Measurements from ENCODE around the gene CGN. TPM values are rescaled to one million over a fixed set of nuclear protein-coding genes. Genes with fewer than 3 reads are reported as not detected.

Gene CGN
- total RNA-seq, 6 experiments from 2014 or later, result 0.17 to 0.28 (median 0.21) TPM

GRCh38 chr1:151529781-151530180 is 18.6 kb downstream of the CGN start:
- Mint-ChIP-seq H3K9me3 (no peaks in the 10 kb centered on the region), H3K36me3 (ENCODE audit: low read depth) (no peaks in the 10 kb centered on the region)

GRCh38 chr1:151530461-151530860 is 19.3 kb downstream of the CGN start:
- H3K36me3 Mint-ChIP-seq (ENCODE audit: low read depth), result no peaks in the 10 kb centered on the region
- H3K4me3 Mint-ChIP-seq, result no peak overlapping the region
- TF ChIP-seq CTCF (IDR thresholded peaks at IDR 0.05), result no peak
- no peaks in the 10 kb centered on the region for H3K9me3 Mint-ChIP-seq
- peaks cover 15% of the 10 kb centered on the region for H3K27me3 Mint-ChIP-seq (ENCODE audit: insufficient read depth)
- H3K4me1 Mint-ChIP-seq (ENCODE audit: low read depth), result peaks cover 11% of the 10 kb centered on the region
- H3K27ac Mint-ChIP-seq, result no peak overlapping the region
- no peak for DNase-seq

More at GRCh38 chr1:151529781-151530180, 18.6 kb downstream of the CGN start:
- no peak for DNase-seq
- Mint-ChIP-seq H3K4me3 (no peak overlapping the region), H3K4me1 (ENCODE audit: low read depth) (peaks cover 4% of the 10 kb centered on the region), H3K27me3 (ENCODE audit: insufficient read depth) (peaks cover 18% of the 10 kb centered on the region), H3K27ac (no peak overlapping the region)
- no peak for TF ChIP-seq CTCF (IDR thresholded peaks at IDR 0.05)

- peaks cover 10% of the 10 kb centered on the region for H3K27me3 Mint-ChIP-seq (ENCODE audit: insufficient read depth)
- no peak overlapping the region for H3K27ac Mint-ChIP-seq
- peaks cover 45% of the 10 kb centered on the region for H3K4me1 Mint-ChIP-seq (ENCODE audit: low read depth)
- H3K4me3 Mint-ChIP-seq, result no peak overlapping the region
- no peak for TF ChIP-seq CTCF (IDR thresholded peaks at IDR 0.05)
- H3K9me3 Mint-ChIP-seq, result no peaks in the 10 kb centered on the region
- H3K36me3 Mint-ChIP-seq (ENCODE audit: low read depth), result no peaks in the 10 kb centered on the region
- no peak for DNase-seq
Measured at GRCh38 chr1:151533870-151534269, 22.7 kb downstream of the CGN start.

- Mint-ChIP-seq H3K9me3 (no peaks in the 10 kb centered on the region), H3K36me3 (ENCODE audit: low read depth) (no peaks in the 10 kb centered on the region), H3K4me3 (no peak overlapping the region; the same call in 1 of the 2 replicates), H3K4me1 (ENCODE audit: low read depth) (peaks cover 51% of the 10 kb centered on the region), H3K27me3 (ENCODE audit: insufficient read depth) (peaks cover 4% of the 10 kb centered on the region), H3K27ac (peak overlapping the region; percentile 71)
- peak; percentile 72 for DNase-seq
- TF ChIP-seq CTCF (IDR thresholded peaks at IDR 0.05), result peak; percentile 96
Measured at GRCh38 chr1:151534662-151535278, 23.6 kb downstream of the CGN start.

GRCh38 chr1:151535326-151536271 is 24.4 kb downstream of the CGN start:
- Mint-ChIP-seq H3K9me3 (no peaks in the 10 kb centered on the region), H3K27ac (peak overlapping the region; percentile 91), H3K36me3 (ENCODE audit: low read depth) (no peaks in the 10 kb centered on the region), H3K27me3 (ENCODE audit: insufficient read depth) (peaks cover 4% of the 10 kb centered on the region), H3K4me3 (no peak overlapping the region; the same call in 1 of the 2 replicates), H3K4me1 (ENCODE audit: low read depth) (peaks cover 54% of the 10 kb centered on the region)
- peak; percentile 32 for DNase-seq
- TF ChIP-seq CTCF (IDR thresholded peaks at IDR 0.05), result 0 out of 2 replicates have a peak, but pooled peaks have one; percentile 5
